ENCODE measurements around the gene EHMT1.

EHMT1 gene

DNA sequence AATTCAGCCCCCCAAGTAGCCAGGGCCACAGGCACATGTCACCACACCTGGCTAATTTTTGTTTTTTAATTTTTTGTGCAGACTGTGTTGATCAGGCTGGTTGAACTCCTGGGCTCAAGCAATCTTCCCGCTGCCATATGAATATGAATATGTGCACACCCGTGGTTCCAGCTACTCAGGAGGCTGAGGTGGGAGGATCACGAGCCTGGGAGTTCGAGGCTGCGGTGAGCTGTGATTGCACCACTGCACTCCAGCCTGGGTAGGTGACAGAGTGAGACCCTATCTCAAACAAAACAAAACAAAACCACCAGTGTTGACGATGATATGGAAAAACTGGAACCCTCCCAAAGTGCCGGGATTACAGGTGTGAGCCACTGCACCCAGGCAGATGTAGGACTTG, 32.0 kb downstream of the EHMT1 start:
- Histone ChIP-seq H3K4me3 (no peak overlapping the region), H3K27ac (no peak overlapping the region), H3K27me3 (no peaks in the 10 kb centered on the region), H3K9me3 (no peaks in the 10 kb centered on the region), H3K36me3 (peaks cover 0 to 39% (median 20%) of the 10 kb centered on the region in 3 donors), H3K4me1 (peaks cover 0 to 15% (median 0%) of the 10 kb centered on the region in 4 donors)
- DNase-seq = peak in 1 of 2 donors; percentile 12
- intact Hi-C loops (cut with DNase I; ENCODE audit: low total_unique reads) = no loop called here
- TF ChIP-seq, protein P1, sequence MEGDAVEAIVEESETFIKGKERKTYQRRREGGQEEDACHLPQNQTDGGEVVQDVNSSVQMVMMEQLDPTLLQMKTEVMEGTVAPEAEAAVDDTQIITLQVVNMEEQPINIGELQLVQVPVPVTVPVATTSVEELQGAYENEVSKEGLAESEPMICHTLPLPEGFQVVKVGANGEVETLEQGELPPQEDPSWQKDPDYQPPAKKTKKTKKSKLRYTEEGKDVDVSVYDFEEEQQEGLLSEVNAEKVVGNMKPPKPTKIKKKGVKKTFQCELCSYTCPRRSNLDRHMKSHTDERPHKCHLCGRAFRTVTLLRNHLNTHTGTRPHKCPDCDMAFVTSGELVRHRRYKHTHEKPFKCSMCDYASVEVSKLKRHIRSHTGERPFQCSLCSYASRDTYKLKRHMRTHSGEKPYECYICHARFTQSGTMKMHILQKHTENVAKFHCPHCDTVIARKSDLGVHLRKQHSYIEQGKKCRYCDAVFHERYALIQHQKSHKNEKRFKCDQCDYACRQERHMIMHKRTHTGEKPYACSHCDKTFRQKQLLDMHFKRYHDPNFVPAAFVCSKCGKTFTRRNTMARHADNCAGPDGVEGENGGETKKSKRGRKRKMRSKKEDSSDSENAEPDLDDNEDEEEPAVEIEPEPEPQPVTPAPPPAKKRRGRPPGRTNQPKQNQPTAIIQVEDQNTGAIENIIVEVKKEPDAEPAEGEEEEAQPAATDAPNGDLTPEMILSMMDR (IDR thresholded peaks at IDR 0.05) = no peak

DNA sequence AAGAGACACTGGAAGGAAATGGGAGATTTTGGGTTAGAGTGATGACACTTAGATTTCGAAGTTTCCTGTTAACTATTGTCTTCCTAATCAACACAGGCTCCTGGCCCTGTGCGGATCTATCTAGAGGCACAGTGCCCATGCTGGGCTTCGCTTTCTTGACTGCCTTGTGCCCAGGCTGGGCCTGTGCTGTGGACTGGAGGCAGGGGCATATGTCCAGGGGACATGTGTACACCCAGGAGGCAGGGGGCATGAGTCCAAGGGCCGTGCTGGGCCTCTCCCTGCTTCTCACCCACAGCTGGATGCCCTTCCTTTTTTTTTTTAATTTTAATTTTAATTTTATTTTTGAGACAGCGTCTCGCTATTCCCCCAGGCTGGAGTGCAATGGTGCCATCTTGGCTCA, 37.6 kb downstream of the EHMT1 start:
- H3K36me3 ChIP-seq = peaks cover 0 to 21% (median 2%) of the 10 kb centered on the region in 3 donors

DNA sequence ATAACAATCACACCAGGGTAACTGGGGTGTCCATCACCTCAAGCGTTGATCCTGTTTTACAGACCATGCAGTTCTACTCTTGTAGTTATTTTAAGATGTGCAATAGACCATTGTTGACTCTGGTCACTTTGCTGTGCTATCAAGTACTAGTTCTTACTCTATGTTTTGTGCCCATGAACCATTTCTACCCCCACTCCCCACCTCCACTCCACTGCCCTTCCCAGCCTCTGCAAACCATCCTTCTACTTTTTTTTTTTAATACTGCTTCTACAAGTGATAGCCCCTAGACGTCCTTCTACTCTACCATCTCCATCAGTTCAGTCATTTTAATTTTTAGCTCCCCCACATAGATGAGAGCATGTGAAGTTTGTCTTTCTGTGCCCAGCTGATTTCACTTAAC, 38.8 kb downstream of the EHMT1 start:
- intact Hi-C loops (cut with DNase I; ENCODE audit: low total_unique reads) = no loop called here
- no peak for DNase-seq
- Histone ChIP-seq H3K9me3 (no peaks in the 10 kb centered on the region), H3K4me1 (peaks cover 0 to 14% (median 3%) of the 10 kb centered on the region in 4 donors), H3K4me3 (no peak overlapping the region), H3K36me3 (peaks cover 0 to 12% (median 0%) of the 10 kb centered on the region in 3 donors), H3K27ac (no peak overlapping the region), H3K27me3 (no peaks in the 10 kb centered on the region)
- TF ChIP-seq, protein P1 (IDR thresholded peaks at IDR 0.05) = no peak

More for the DNA sequence above, 37.6 kb downstream of the EHMT1 start:
- Histone ChIP-seq H3K4me3 (no peak overlapping the region), H3K9me3 (no peaks in the 10 kb centered on the region), H3K27me3 (no peaks in the 10 kb centered on the region), H3K27ac (no peak overlapping the region), H3K4me1 (peaks cover 0 to 14% (median 3%) of the 10 kb centered on the region in 4 donors)
- DNase-seq = no peak
- TF ChIP-seq, protein P1 (IDR thresholded peaks at IDR 0.05) = no peak
- intact Hi-C loops (cut with DNase I; ENCODE audit: low total_unique reads) = no loop called here

DNA sequence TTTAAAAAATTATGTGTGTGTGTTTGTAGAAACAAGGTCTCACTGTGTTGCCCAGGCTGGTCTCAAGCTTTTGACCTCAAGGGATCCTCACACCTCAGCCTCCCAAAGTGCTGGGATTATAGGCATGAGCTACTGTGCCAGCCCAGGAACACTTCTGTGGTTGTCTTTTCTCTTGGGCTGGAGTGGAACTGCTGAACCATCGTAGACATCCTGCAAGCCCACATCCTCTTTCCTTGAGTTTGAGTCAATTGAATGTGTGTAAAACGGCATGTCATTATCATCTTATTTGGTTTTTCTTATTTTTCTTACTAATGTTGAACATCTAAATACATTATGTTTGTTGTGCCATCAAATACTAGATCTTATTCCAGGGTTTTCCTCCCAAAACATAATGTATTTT, 40.0 kb downstream of the EHMT1 start:
- no peaks in the 10 kb centered on the region for H3K9me3 ChIP-seq
- no peaks in the 10 kb centered on the region for H3K27me3 ChIP-seq
- no peak overlapping the region for H3K4me3 ChIP-seq
- H3K36me3 ChIP-seq = peaks cover 0 to 12% (median 0%) of the 10 kb centered on the region in 3 donors
- no peak overlapping the region for H3K27ac ChIP-seq
- no peak for DNase-seq
- TF ChIP-seq, protein P1 (IDR thresholded peaks at IDR 0.05) = no peak
- H3K4me1 ChIP-seq = peaks cover 0 to 14% (median 3%) of the 10 kb centered on the region in 4 donors
- intact Hi-C loops (cut with DNase I; ENCODE audit: low total_unique reads) = no loop called here

DNA sequence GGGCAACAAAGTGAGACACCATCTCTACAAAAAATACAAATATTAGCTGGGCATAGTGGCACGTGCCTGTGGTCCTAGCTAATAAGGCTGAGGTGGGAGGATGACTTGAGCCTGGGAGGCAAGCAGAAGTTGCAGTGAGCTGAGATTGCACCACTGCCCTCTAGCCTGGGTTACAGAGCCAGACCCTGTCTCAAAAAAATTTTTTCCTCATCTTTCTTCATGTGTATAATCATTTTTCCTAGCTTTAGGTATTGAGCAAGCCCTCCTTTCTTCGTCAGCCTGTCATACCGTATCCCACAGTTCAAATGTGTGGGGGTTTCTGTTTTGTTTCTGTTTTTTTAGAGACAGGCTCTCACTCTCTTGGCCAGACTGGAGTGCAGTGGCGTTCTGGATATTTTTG, 41.3 kb downstream of the EHMT1 start:
- no peak overlapping the region for H3K27ac ChIP-seq
- DNase-seq = no peak
- TF ChIP-seq, protein P1 (IDR thresholded peaks at IDR 0.05) = no peak
- peaks cover 0 to 14% (median 3%) of the 10 kb centered on the region in 4 donors for H3K4me1 ChIP-seq
- no peaks in the 10 kb centered on the region for H3K9me3 ChIP-seq
- peaks cover 0 to 11% (median 0%) of the 10 kb centered on the region in 3 donors for H3K36me3 ChIP-seq
- intact Hi-C loops (cut with DNase I; ENCODE audit: low total_unique reads) = no loop called here
- no peaks in the 10 kb centered on the region for H3K27me3 ChIP-seq
- no peak overlapping the region for H3K4me3 ChIP-seq

DNA sequence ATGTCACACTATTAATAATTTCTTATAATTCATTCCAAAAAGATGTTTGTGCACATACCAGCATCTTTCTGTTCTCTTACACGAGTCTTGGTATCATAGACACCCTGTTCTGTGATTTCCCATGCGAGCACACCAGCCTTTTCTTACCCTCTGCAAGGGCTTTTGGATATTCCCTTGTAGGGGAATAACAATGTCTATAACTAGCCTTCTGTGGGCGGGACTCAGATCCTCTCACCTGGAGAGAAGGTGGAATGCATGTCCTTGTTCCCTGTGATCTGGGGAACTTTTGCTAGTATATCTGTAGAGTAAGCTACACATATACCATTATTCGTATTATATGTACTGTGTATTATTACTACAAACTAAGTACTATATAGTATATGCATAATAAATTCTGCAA, 44.8 kb downstream of the EHMT1 start:
- Histone ChIP-seq H3K27ac (no peak overlapping the region), H3K4me3 (no peak overlapping the region), H3K27me3 (no peaks in the 10 kb centered on the region), H3K9me3 (no peaks in the 10 kb centered on the region), H3K4me1 (peaks cover 0 to 26% (median 10%) of the 10 kb centered on the region in 4 donors), H3K36me3 (no peaks in the 10 kb centered on the region)
- TF ChIP-seq, protein P1 (IDR thresholded peaks at IDR 0.05) = no peak
- DNase-seq = no peak
- intact Hi-C loops (cut with DNase I; ENCODE audit: low total_unique reads) = no loop called here

Data from tibial artery (tissue), 4 donors.